SJSA1 (cell line): Measurements from ENCODE around the gene FMN2. TPM values are rescaled to one million over a fixed set of nuclear protein-coding genes. Genes with fewer than 3 reads are reported as not detected.
A peak's percentile ranks its signal among the peaks of the same experiment; 100 is the strongest.

Experiments used
- DNase-seq, 2 experiments: peaks; one replicate each; pipeline ENCODE4 v3.0.0-alpha.2; 2015 to 2020; ENCODE audit warnings: low spot score in 2 of 2, low read depth in 1 of 2
- H3K27ac ChIP-seq: fragments of 250-450 bp; sonication (Bioruptor Pico); 2 replicates; pipeline ENCODE4 v1.5.1; 2020; ENCODE audit warnings: mild to moderate bottlenecking, moderate library complexity
- H3K27me3 ChIP-seq: fragments of 250-450 bp; sonication (Bioruptor Pico); replicated peaks from 2 replicates; pipeline ENCODE4 v1.5.1; 2020; ENCODE audit warnings: mild to moderate bottlenecking, moderate library complexity
- H3K36me3 ChIP-seq: fragments of 250-450 bp; sonication (Bioruptor Pico); 2 replicates; pipeline ENCODE4 v1.5.1; 2020; ENCODE audit warnings: mild to moderate bottlenecking
- H3K4me1 ChIP-seq: fragments of 250-450 bp; sonication (Bioruptor Pico); replicated peaks from 2 replicates; pipeline ENCODE4 v1.6.1; 2021; ENCODE audit warnings: mild to moderate bottlenecking
- H3K4me3 ChIP-seq: fragments of 250-450 bp; sonication (Bioruptor Pico); 2 replicates; pipeline ENCODE4 v1.5.1; 2020; ENCODE audit warnings: mild to moderate bottlenecking
- H3K9me3 ChIP-seq: fragments of 250-450 bp; sonication (Bioruptor Pico); replicated peaks from 2 replicates; pipeline ENCODE4 v1.5.1; 2020; ENCODE audit warnings: mild to moderate bottlenecking
- total RNA-seq: library from RNA; depleted of rRNA; stranded (reverse); fragments of >200 nt; shearing (Covaris generic); gene quantifications from 2 replicates; pipeline ENCODE4 v1.2.3, GENCODE V29; 2014

Gene FMN2
- total RNA-seq, 1 experiment from 2014 or later: 12.7 TPM

DNA sequence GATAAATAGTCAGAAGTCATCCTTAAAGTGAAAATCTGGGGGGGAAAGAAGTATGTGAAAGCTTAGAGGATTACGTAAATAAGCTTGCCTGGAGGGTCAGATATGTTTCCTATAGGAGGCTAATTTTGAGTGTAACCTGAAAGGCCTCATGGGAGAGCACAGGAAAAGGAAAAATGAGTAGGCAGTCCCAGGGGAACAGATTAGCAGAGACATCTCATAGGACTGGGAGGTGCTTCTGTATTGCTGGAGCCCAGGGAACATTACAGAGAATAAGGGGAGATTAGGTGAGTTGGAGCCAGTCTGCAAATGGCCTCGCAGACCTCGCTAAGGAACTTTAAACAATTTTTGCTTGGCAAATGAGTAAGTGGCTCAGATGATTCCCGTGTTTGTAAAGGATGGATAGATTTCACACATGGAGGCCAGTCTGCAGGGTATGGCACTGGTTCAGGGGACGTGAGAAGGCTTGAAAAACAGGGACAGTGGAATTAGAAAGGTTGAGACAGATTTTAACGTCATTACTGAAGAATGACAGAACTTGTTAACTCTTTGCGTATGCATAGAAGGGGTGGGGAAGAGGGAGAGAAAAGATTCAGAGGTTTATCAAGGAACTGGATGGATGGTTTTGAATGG lies 371.2 kb downstream of the FMN2 start:
- H3K27ac ChIP-seq: no peak overlapping the region
- no peaks in the 10 kb centered on the region for H3K27me3 ChIP-seq
- no peak for DNase-seq
- H3K4me1 ChIP-seq: peaks cover 8% of the 10 kb centered on the region
- no peaks in the 10 kb centered on the region; the same call in 1 of the 2 replicates for H3K9me3 ChIP-seq
- no peaks in the 10 kb centered on the region for H3K36me3 ChIP-seq
- no peak overlapping the region for H3K4me3 ChIP-seq

DNA sequence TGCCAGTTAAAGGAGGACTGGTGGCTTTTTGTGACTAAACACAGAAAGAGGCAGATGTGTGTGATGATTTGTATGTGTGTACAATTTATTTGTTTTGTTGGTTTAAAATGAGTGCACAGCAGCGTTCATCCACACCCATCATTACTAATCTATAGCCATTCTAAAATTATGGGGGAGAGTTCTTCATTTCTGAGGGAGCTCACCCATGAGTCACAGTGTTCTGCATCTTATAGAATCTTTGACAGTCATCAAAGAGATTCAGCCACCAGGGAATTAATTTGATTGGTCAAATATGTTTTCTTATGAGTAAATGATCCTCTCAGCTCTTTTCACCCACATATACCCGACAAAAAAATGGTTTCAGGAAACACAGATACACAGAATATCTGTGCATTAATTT lies 372.4 kb downstream of the FMN2 start:
- Histone ChIP-seq H3K36me3 (no peaks in the 10 kb centered on the region), H3K4me1 (peaks cover 3% of the 10 kb centered on the region; the same call in 1 of the 2 replicates), H3K4me3 (no peak overlapping the region), H3K27me3 (no peaks in the 10 kb centered on the region), H3K27ac (no peak overlapping the region), H3K9me3 (no peaks in the 10 kb centered on the region; the same call in 1 of the 2 replicates)
- DNase-seq: no peak

DNA sequence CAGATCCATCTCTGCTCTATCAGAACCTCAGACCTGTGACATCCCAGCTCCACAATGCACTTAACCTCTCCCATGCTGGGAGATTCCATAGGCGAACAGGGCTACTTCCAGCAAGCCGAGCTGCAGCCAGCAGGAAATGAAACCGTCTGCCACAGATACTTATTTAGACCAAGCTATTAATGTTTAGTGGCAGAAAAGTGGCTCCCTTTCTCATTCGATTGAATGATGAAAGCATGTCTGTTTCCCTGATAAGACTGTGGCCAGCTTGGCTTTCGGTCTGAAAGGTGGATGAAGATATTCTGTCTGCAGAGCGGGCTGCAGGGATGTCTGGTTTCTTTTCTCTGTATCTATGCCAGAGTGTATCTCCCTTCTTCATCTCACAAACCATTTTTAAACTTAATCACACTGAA lies 373.9 kb downstream of the FMN2 start:
- H3K9me3 ChIP-seq: no peaks in the 10 kb centered on the region; the same call in 1 of the 2 replicates
- no peaks in the 10 kb centered on the region for H3K27me3 ChIP-seq
- no peaks in the 10 kb centered on the region for H3K36me3 ChIP-seq
- no peak overlapping the region for H3K27ac ChIP-seq
- DNase-seq: no peak
- no peak overlapping the region for H3K4me3 ChIP-seq
- peaks cover 13% of the 10 kb centered on the region for H3K4me1 ChIP-seq

DNA sequence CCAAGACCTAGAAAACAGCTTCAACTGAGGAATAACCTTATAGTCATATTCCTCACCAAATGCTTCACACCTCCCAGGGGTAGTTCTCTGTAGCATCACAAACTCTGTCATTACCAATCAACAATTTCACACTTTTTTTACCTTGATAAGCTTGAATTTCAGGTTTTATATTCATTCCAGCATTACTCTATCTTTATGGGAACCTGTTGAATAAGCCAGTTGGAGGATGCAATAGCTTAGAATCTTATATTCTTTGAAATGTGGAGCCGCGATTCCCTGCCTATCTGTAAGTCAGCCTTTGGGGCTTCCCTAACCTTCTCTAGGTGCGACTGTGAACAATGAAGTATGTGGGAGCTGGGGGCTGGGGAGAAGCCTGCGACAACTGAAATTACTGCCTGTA lies 374.8 kb downstream of the FMN2 start:
- Histone ChIP-seq H3K4me3 (no peak overlapping the region), H3K4me1 (peaks cover 13% of the 10 kb centered on the region), H3K36me3 (no peaks in the 10 kb centered on the region), H3K27ac (no peak overlapping the region), H3K27me3 (no peaks in the 10 kb centered on the region), H3K9me3 (no peaks in the 10 kb centered on the region; the same call in 1 of the 2 replicates)
- DNase-seq: no peak

DNA sequence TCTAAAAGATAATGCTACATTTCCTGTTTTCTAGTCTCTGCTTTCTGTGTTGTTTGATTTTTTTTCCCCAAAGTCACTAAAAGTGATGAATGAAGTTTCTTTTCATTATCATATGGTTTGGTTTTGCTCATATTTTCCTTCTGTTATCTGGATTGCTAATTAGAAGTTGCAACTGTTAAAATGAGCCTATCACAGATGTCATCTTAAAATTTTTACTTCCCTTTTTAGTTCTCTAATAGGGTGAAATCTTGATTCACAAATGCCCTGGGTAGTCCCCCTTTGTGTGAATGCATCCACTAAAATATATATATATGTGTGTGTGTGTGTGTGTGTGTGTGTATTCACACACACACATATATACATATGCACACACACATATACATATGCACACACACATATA lies 376.2 kb downstream of the FMN2 start:
- Histone ChIP-seq H3K27me3 (no peaks in the 10 kb centered on the region), H3K4me3 (no peak overlapping the region), H3K9me3 (no peaks in the 10 kb centered on the region; the same call in 1 of the 2 replicates), H3K36me3 (no peaks in the 10 kb centered on the region), H3K27ac (no peak overlapping the region), H3K4me1 (peaks cover 13% of the 10 kb centered on the region)
- no peak for DNase-seq

DNA sequence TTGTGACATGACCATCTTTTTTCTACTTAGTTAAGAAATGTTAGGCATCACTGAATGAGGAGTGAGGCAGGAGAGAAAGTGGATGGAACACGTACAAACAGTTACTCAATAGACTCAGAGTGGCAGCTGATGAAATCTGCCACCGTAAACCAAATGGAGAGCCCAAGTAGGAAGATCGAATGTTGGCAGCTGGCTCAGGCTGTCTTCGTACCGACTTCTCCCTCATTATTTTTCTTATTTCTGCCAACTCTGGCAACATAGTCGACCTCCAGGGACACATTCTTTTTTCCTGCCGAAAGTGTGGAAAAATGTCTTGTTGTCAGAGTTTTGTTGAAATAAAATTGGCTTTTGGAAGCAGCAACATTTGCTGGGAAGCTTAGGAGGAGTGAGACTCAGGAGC lies 377.0 kb downstream of the FMN2 start:
- H3K4me3 ChIP-seq: no peak overlapping the region
- no peak for DNase-seq
- H3K27ac ChIP-seq: no peak overlapping the region
- no peaks in the 10 kb centered on the region for H3K27me3 ChIP-seq
- H3K4me1 ChIP-seq: peaks cover 21% of the 10 kb centered on the region
- H3K9me3 ChIP-seq: no peaks in the 10 kb centered on the region; the same call in 1 of the 2 replicates
- H3K36me3 ChIP-seq: no peaks in the 10 kb centered on the region

DNA sequence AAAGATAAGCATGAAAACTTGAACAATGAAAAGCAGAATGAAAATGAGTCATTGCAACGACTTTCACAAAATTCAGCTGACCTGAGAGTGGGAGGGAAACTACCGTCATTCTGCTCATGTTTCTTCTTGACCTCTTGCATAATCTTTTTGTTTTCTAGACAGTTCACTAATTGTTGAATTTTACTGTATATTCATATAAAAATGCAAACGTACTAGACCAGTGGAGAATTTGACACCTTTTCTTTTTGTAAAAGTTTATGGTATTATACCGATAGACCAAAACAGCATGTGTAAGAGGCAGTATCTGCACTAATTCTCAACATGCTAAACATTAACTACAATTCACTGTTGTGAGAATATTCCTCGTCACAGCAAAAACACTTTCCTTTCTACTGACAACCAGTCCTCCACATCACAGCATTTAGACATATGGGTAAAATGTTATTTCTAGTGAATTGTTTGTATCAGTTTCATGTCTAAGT lies 382.5 kb downstream of the FMN2 start:
- no peaks in the 10 kb centered on the region for H3K9me3 ChIP-seq
- peak overlapping the region; percentile 71 for H3K27ac ChIP-seq
- H3K4me3 ChIP-seq: no peak overlapping the region
- DNase-seq: peak in 1 of 2 experiments; percentile 74
- no peaks in the 10 kb centered on the region for H3K27me3 ChIP-seq
- H3K4me1 ChIP-seq: peaks cover 50% of the 10 kb centered on the region
- H3K36me3 ChIP-seq: no peaks in the 10 kb centered on the region; the same call in 1 of the 2 replicates

DNA sequence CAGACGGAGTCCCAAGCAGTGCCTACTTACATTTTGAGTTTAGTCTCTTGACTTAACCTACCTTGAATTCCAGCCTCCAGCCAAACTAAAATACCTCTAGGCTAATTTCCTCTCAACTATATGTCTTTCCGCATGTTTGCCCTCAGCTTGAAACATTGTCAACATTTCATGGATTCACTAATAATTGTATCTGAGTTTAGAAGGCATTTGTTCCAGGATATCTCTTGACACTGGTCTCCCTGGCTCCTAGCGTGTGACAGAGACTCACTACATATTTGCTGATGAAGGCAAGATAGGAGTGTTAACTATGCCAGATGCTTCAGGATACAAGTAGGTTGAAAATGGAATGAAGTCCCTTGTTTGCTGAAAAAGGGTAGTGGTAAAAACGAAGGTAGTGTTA lies 384.1 kb downstream of the FMN2 start:
- DNase-seq: no peak
- no peaks in the 10 kb centered on the region for H3K9me3 ChIP-seq
- peaks cover 44% of the 10 kb centered on the region for H3K4me1 ChIP-seq
- H3K4me3 ChIP-seq: no peak overlapping the region
- no peak overlapping the region for H3K27ac ChIP-seq
- H3K27me3 ChIP-seq: no peaks in the 10 kb centered on the region
- H3K36me3 ChIP-seq: no peaks in the 10 kb centered on the region; the same call in 1 of the 2 replicates

DNA sequence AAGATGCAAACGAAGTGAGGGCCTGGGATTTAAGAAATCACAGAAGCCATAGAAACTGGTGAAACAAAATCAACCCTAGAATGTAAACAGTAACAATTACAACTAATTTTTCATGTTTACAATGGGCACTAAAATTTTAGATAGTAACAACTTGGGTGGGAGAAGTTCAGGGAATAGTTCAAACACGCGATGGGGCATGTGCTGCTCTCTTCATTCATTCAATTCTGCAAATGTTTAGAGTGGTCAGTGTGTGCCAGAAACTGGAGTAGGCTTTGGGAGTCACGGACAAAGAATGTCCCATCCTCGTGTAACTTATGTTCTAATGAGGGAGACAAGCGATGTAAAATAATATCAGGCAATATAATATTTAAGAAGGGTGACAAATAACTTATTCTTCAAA lies 386.9 kb downstream of the FMN2 start:
- peak; percentile 71 to 86 for DNase-seq
- no peak overlapping the region for H3K4me3 ChIP-seq
- no peaks in the 10 kb centered on the region; the same call in 1 of the 2 replicates for H3K36me3 ChIP-seq
- H3K4me1 ChIP-seq: peaks cover 37% of the 10 kb centered on the region
- no peaks in the 10 kb centered on the region for H3K9me3 ChIP-seq
- no peaks in the 10 kb centered on the region for H3K27me3 ChIP-seq
- peak overlapping the region; percentile 63 for H3K27ac ChIP-seq

DNA sequence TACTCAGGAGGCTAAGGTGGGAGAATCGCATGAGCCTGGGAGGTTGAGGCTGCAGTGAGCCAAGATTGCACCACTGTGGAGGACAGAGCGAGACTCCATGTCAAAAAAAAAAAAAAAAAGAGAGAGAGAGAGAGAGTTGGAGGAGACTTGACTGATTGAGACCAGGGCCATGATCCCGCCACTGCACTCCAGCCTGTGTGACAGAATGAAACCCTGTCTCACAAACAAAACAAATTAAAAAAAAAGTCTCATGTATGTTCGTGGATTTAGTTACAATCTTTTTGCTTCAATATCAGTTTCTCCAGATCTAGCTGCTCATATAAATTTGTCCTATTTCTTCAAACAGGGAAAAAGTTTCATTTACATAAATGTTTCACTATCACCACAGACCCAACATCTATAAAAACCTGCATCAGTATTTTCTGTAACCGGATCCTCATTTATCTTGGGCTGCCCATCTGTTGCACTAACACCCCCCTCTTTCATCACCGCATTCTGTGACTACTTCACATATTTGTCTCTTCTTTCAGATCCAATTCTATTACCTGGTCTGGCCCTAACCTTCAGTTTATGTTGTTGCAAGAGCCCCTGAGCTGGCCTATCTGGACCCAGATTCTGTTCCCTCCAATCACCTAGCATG lies 393.2 kb downstream of the FMN2 start:
- no peak overlapping the region for H3K27ac ChIP-seq
- no peaks in the 10 kb centered on the region; the same call in 1 of the 2 replicates for H3K9me3 ChIP-seq
- DNase-seq: no peak
- H3K4me1 ChIP-seq: peaks cover 7% of the 10 kb centered on the region
- H3K4me3 ChIP-seq: no peak overlapping the region
- no peaks in the 10 kb centered on the region for H3K27me3 ChIP-seq
- no peaks in the 10 kb centered on the region for H3K36me3 ChIP-seq

DNA sequence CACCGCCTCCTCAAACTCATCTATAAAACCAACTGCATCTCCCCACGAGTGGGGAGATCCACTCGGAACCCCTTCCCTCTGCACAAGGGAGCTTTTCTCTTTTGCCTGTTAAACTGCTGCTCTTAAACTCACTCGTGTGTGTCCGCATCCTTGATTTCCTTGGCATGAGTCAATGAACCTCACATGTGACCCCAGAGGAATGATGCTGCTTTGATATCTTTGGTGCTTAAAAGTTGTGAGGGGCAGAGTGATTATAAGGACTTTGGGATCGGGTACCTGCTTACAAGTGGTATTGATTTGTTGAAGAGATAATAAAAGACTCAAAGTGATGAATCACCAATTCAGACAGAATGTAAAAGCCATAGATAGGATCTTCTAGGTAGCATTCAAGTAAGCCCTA lies 394.9 kb downstream of the FMN2 start:
- no peaks in the 10 kb centered on the region for H3K27me3 ChIP-seq
- H3K27ac ChIP-seq: no peak overlapping the region
- no peak overlapping the region for H3K4me3 ChIP-seq
- H3K9me3 ChIP-seq: no peaks in the 10 kb centered on the region; the same call in 1 of the 2 replicates
- no peak for DNase-seq
- H3K36me3 ChIP-seq: no peaks in the 10 kb centered on the region
- H3K4me1 ChIP-seq: peaks cover 18% of the 10 kb centered on the region

DNA sequence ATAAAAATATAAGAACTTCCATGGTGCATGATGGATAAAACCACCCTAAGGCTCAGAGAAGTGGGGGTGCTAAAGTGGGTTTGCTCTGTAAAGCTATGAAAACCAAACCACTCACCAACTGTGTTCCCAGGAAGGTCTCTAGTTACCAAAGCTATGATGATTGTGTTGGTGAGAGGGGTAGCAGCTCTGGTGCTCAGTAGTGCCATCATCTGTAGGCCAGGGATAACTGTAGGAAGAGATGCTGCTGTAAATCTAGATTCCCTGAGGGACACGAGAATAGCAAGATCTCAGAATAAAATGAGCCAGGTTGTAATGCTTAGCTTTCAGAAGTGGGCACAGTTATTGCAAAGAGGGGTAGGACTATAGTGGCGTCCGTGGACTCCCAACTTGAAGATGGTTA lies 395.8 kb downstream of the FMN2 start:
- H3K36me3 ChIP-seq: no peaks in the 10 kb centered on the region
- H3K9me3 ChIP-seq: no peaks in the 10 kb centered on the region; the same call in 1 of the 2 replicates
- H3K27me3 ChIP-seq: no peaks in the 10 kb centered on the region
- no peak overlapping the region for H3K4me3 ChIP-seq
- no peak for DNase-seq
- peaks cover 26% of the 10 kb centered on the region for H3K4me1 ChIP-seq
- H3K27ac ChIP-seq: no peak overlapping the region

DNA sequence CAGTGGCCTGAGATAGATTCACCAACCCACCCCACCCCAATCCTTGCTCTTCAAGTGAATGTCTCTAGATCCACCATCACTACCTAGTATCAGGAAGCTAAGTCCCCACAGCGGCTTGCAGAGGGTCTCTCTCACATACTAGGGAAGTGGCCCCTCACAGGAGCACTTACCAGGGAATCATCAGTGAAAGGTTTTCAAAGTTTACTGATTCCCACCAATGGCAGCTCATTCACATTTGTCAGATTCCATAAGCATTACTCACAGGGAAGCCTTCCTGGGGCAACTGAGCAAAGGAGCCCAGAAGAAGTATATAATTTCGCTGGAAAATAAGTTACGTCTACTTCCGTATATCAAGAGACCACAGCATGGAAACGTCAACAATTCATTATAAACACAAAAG lies 399.5 kb downstream of the FMN2 start:
- peak; percentile 66 to 88 for DNase-seq
- Histone ChIP-seq H3K4me3 (no peak overlapping the region), H3K9me3 (peaks cover 2% of the 10 kb centered on the region), H3K27ac (peak overlapping the region; percentile 73), H3K36me3 (no peaks in the 10 kb centered on the region; the same call in 1 of the 2 replicates), H3K4me1 (peaks cover 28% of the 10 kb centered on the region), H3K27me3 (no peaks in the 10 kb centered on the region)

DNA sequence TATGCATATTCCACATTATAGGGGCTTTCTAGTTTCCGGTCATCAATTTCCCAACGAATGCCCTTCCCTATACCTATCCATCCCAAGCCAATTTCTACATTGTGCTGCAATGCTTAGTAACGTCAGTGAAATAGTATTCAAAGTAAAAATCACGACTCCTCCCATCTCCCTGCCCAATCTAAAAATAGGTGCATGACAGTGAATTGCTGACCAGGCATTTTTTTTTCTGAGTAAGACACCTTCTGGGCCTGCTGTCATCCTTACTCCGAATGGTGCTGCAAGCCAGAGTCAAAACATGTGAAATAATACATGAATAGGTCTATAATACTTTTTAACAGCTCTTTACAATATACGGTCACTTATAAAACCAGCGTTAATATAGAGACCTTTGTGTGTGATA lies 400.1 kb downstream of the FMN2 start:
- Histone ChIP-seq H3K36me3 (no peaks in the 10 kb centered on the region; the same call in 1 of the 2 replicates), H3K4me1 (peaks cover 28% of the 10 kb centered on the region), H3K9me3 (peaks cover 6% of the 10 kb centered on the region), H3K4me3 (no peak overlapping the region), H3K27me3 (no peaks in the 10 kb centered on the region), H3K27ac (peak overlapping the region; percentile 73)
- no peak for DNase-seq
